ENCODE data around the gene PIP4K2A. TPM values are rescaled to one million over a fixed set of nuclear protein-coding genes. Genes with fewer than 3 reads are reported as not detected.

Gene PIP4K2A
- total RNA-seq, 1 donor from 2014 or later: 34.9 TPM

GRCh38 chr10:22537810-22538209, 176.6 kb downstream of the PIP4K2A start:
- Histone ChIP-seq H3K4me3 (no peak overlapping the region), H3K36me3 (peaks cover 48 to 78% of the 10 kb centered on the region in 2 donors), H3K27ac (no peak overlapping the region), H3K9me3 (no peaks in the 10 kb centered on the region), H3K4me1 (no peaks in the 10 kb centered on the region), H3K27me3 (no peaks in the 10 kb centered on the region)
- intact Hi-C loops (cut with DNase I): no loop called here
- no peak for TF ChIP-seq CTCF (IDR thresholded peaks at IDR 0.05)
- DNase-seq (ENCODE audit: low spot score in 2 of 2): no peak

- Histone ChIP-seq H3K4me3 (no peak overlapping the region), H3K27me3 (no peaks in the 10 kb centered on the region), H3K36me3 (peaks cover 38 to 66% of the 10 kb centered on the region in 2 donors), H3K27ac (no peak overlapping the region), H3K4me1 (no peaks in the 10 kb centered on the region), H3K9me3 (no peaks in the 10 kb centered on the region)
- no peak for TF ChIP-seq CTCF (IDR thresholded peaks at IDR 0.05)
- intact Hi-C loops (cut with DNase I): no loop called here
- DNase-seq (ENCODE audit: low spot score in 2 of 2): no peak
These were observed 177.8 kb downstream of the PIP4K2A start for GRCh38 chr10:22536620-22537019.

GRCh38 chr10:22534849-22535604, 179.4 kb downstream of the PIP4K2A start:
- Histone ChIP-seq H3K4me3 (no peak overlapping the region), H3K9me3 (peaks cover 0 to 9% of the 10 kb centered on the region in 2 donors), H3K4me1 (no peaks in the 10 kb centered on the region), H3K27me3 (no peaks in the 10 kb centered on the region), H3K36me3 (peaks cover 27 to 50% of the 10 kb centered on the region in 2 donors), H3K27ac (no peak overlapping the region)
- intact Hi-C loops (cut with DNase I): no loop called here
- DNase-seq (ENCODE audit: low spot score in 2 of 2): no peak
- TF ChIP-seq CTCF (IDR thresholded peaks at IDR 0.05): no peak

GRCh38 chr10:22531441-22531840, 182.9 kb downstream of the PIP4K2A start:
- intact Hi-C loops (cut with DNase I): no loop called here
- Histone ChIP-seq H3K36me3 (peaks cover 0 to 14% of the 10 kb centered on the region in 2 donors), H3K4me3 (no peak overlapping the region), H3K4me1 (no peaks in the 10 kb centered on the region), H3K27ac (no peak overlapping the region), H3K9me3 (peaks cover 0 to 31% of the 10 kb centered on the region in 2 donors), H3K27me3 (no peaks in the 10 kb centered on the region)
- TF ChIP-seq CTCF (IDR thresholded peaks at IDR 0.05): no peak
- DNase-seq (ENCODE audit: low spot score in 2 of 2): no peak

GRCh38 chr10:22531008-22531407, 183.4 kb downstream of the PIP4K2A start:
- peaks cover 0 to 10% of the 10 kb centered on the region in 2 donors for H3K36me3 ChIP-seq
- DNase-seq (ENCODE audit: low spot score in 2 of 2): no peak
- no peaks in the 10 kb centered on the region for H3K4me1 ChIP-seq
- H3K27ac ChIP-seq: no peak overlapping the region
- no peak overlapping the region for H3K4me3 ChIP-seq
- no peaks in the 10 kb centered on the region for H3K27me3 ChIP-seq
- TF ChIP-seq CTCF (IDR thresholded peaks at IDR 0.05): no peak
- peaks cover 0 to 33% of the 10 kb centered on the region in 2 donors for H3K9me3 ChIP-seq
- intact Hi-C loops (cut with DNase I): no loop called here
